SK-N-SH (cell line): ENCODE results near the gene TEAD3.

Experiments
- CTCF ChIP-seq: fragments of 200-600 bp; sonication (generic); IDR thresholded peaks from 2 replicates; pipeline ENCODE4 v1.6.1; 2017; ENCODE audit warnings: antibody characterized with exemption, mild to moderate bottlenecking, moderate library complexity
- TAF1 ChIP-seq: IDR thresholded peaks from 2 replicates; pipeline ENCODE4 v1.6.1; 2012; ENCODE audit warnings: low read depth, mild to moderate bottlenecking, low read length, moderate library complexity, borderline replicate concordance
- TEAD4 ChIP-seq: IDR thresholded peaks from 2 replicates; pipeline ENCODE4 v1.4.0; 2012; ENCODE audit warnings: mild to moderate bottlenecking, borderline replicate concordance; ENCODE audit not compliant: insufficient read depth

DNA sequence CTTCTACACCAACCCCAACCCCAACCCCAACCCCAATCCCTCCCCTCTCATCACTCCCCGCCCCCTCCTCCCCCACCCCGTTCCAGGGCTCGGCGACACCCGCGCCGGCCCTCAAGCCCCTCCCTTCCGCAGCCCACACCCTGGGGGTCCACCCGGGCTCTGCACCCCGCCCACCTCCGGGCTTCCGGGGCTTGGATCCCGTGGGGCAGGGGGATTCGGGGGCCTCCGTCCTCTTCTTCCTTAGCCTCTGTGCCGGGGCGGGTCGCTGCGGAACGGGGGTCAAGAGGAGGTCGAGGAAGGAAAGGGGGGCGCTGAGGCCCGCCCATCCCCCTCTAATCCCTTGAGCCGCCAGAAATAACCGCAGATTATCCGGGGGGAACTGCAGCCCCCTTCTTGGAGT, 15.1 kb upstream of the TEAD3 start:
- TF ChIP-seq TEAD4 (no peak), CTCF (no peak), TAF1 (no peak)
